Mesenchymal stem cell (in vitro differentiated cells and primary cell): ENCODE results near the gene ADAMTS13.
A peak's percentile ranks its signal among the peaks of the same experiment; 100 is the strongest.

Experiments used
- DNase-seq: peaks from one replicate; pipeline ENCODE4 v3.0.0-alpha.2; 2013
- H2AFZ ChIP-seq: one replicate; pipeline ENCODE4 v1.6.1; 2013; ENCODE audit warnings: low read depth, mild to moderate bottlenecking, control low read depth, inconsistent platforms, low read length, moderate library complexity
- H2AK5ac ChIP-seq: 2 replicates; pipeline ENCODE4 v1.6.1; 2013; ENCODE audit warnings: low read length, moderate library complexity, mild to moderate bottlenecking, inconsistent platforms; ENCODE audit not compliant: severe bottlenecking
- H2BK120ac ChIP-seq: one replicate; pipeline ENCODE4 v1.6.1; 2013; ENCODE audit warnings: low read depth, mild to moderate bottlenecking, inconsistent platforms, low read length, moderate library complexity
- H2BK12ac ChIP-seq, 2 experiments: one replicate each; pipeline ENCODE4 v1.6.1; 2013; ENCODE audit warnings: inconsistent platforms in 2 of 2, low read length in 2 of 2, mild to moderate bottlenecking in 2 of 2, moderate library complexity in 2 of 2, control low read depth in 1 of 2
- H2BK15ac ChIP-seq: one replicate; pipeline ENCODE4 v1.6.1; 2013; ENCODE audit warnings: mild to moderate bottlenecking, low read depth, inconsistent platforms; ENCODE audit not compliant: poor library complexity, severe bottlenecking
- H2BK5ac ChIP-seq: 2 replicates; pipeline ENCODE4 v1.6.1; 2013; ENCODE audit warnings: low read depth, mild to moderate bottlenecking, low read length, control low read depth, inconsistent platforms; ENCODE audit not compliant: poor library complexity, severe bottlenecking
- H3K14ac ChIP-seq, 2 experiments: one replicate each; pipeline ENCODE4 v1.6.1; 2013; ENCODE audit warnings: inconsistent platforms in 2 of 2, low read length in 2 of 2, control low read depth in 1 of 2, mild to moderate bottlenecking in 1 of 2, moderate library complexity in 1 of 2
- H3K18ac ChIP-seq, 2 experiments: one replicate each; pipeline ENCODE4 v1.6.1; 2013; ENCODE audit warnings: inconsistent platforms in 2 of 2, low read length in 2 of 2, control low read depth in 1 of 2, low read depth in 1 of 2, mild to moderate bottlenecking in 1 of 2
- H3K23ac ChIP-seq, 2 experiments: one replicate each; pipeline ENCODE4 v1.6.1; 2013; ENCODE audit warnings: inconsistent platforms in 2 of 2, low read length in 2 of 2, mild to moderate bottlenecking in 2 of 2, moderate library complexity in 2 of 2, control low read depth in 1 of 2
- H3K27ac ChIP-seq: 2 replicates; pipeline ENCODE4 v1.5.1; 2013; ENCODE audit warnings: mild to moderate bottlenecking, moderate library complexity, low read length, control low read depth, inconsistent platforms; ENCODE audit not compliant: poor library complexity, severe bottlenecking
- H3K27me3 ChIP-seq, 2 experiments: 2 replicates each; pipeline versions ENCODE4 v1.6.1 to v1.7.0; 2013; ENCODE audit warnings: low read length in 2 of 2, mild to moderate bottlenecking in 2 of 2, moderate library complexity in 2 of 2, control low read depth in 1 of 2, inconsistent platforms in 1 of 2; ENCODE audit not compliant: control insufficient read depth in 1 of 2, insufficient read depth in 1 of 2
- H3K36me3 ChIP-seq, 2 experiments: 2 replicates each; pipeline versions ENCODE4 v1.6.1 to v1.7.0; 2013; ENCODE audit warnings: low read length in 2 of 2, control low read depth in 1 of 2, inconsistent platforms in 1 of 2, low read depth in 1 of 2, mild to moderate bottlenecking in 1 of 2; ENCODE audit not compliant: insufficient read depth in 2 of 2, control insufficient read depth in 1 of 2
- H3K4ac ChIP-seq, 2 experiments: one replicate each; pipeline ENCODE4 v1.6.1; 2013; ENCODE audit warnings: inconsistent platforms in 2 of 2, low read length in 2 of 2, mild to moderate bottlenecking in 2 of 2, moderate library complexity in 2 of 2, control low read depth in 1 of 2, low read depth in 1 of 2
- H3K4me1 ChIP-seq: 2 replicates; pipeline ENCODE4 v1.6.1; 2013; ENCODE audit warnings: low read depth, low read length, control low read depth; ENCODE audit not compliant: control insufficient read depth, insufficient read depth
- H3K4me2 ChIP-seq: 2 replicates; pipeline ENCODE4 v1.6.1; 2013; ENCODE audit warnings: low read length, mild to moderate bottlenecking, inconsistent platforms; ENCODE audit not compliant: poor library complexity, severe bottlenecking
- H3K4me3 ChIP-seq, 2 experiments: 2 replicates each; pipeline versions ENCODE4 v1.5.1 to v1.7.0; 2013; ENCODE audit warnings: low read length in 2 of 2, mild to moderate bottlenecking in 2 of 2, control low read depth in 1 of 2, low read depth in 1 of 2; ENCODE audit not compliant: insufficient read depth in 1 of 2
- H3K79me1 ChIP-seq: replicated peaks from 2 replicates; pipeline ENCODE4 v1.6.1; 2013; ENCODE audit warnings: mild to moderate bottlenecking, control low read depth, low read length, inconsistent platforms; ENCODE audit not compliant: poor library complexity, severe bottlenecking
- H3K9ac ChIP-seq: 2 replicates; pipeline ENCODE4 v1.7.0; 2013; ENCODE audit warnings: mild to moderate bottlenecking, low read length, moderate library complexity
- H3K9me3 ChIP-seq: 2 replicates; pipeline ENCODE4 v1.7.0; 2013; ENCODE audit warnings: mild to moderate bottlenecking, low read length; ENCODE audit not compliant: control insufficient read depth
- H4K8ac ChIP-seq: one replicate; pipeline ENCODE4 v1.6.1; 2013; ENCODE audit warnings: inconsistent platforms, mild to moderate bottlenecking, low read length, moderate library complexity
- H4K91ac ChIP-seq: one replicate; pipeline ENCODE4 v1.6.1; 2013; ENCODE audit warnings: mild to moderate bottlenecking, low read length, inconsistent platforms
- WGBS: methylation state at CpG from one replicate; pipeline ENCODE4 v1.1.7; 2013; ENCODE audit warnings: mixed read lengths; 5-methylcytosine and 5-hydroxymethylcytosine counted together

Gene ADAMTS13

GRCh38 chr9:133402689-133403088 is 19.5 kb upstream of the ADAMTS13 start:
- H3K9ac ChIP-seq = no peak overlapping the region
- H4K8ac ChIP-seq = no peak overlapping the region
- H3K4ac ChIP-seq = no peak overlapping the region
- no peak overlapping the region for H2AK5ac ChIP-seq
- H3K9me3 ChIP-seq = no peaks in the 10 kb centered on the region
- no peak overlapping the region for H2AFZ ChIP-seq
- H2BK120ac ChIP-seq = no peak overlapping the region
- no peak overlapping the region for H3K4me2 ChIP-seq
- H3K27me3 ChIP-seq = peaks cover 6 to 9% of the 10 kb centered on the region in 2 experiments
- peaks cover 25 to 71% of the 10 kb centered on the region in 2 experiments for H3K36me3 ChIP-seq
- H2BK15ac ChIP-seq = no peak overlapping the region
- peaks cover 7% of the 10 kb centered on the region for H3K4me1 ChIP-seq
- no peak overlapping the region for H3K23ac ChIP-seq
- no peak for DNase-seq
- H3K27ac ChIP-seq = no peak overlapping the region
- peaks cover 9% of the 10 kb centered on the region for H3K79me1 ChIP-seq
- no peak overlapping the region for H3K14ac ChIP-seq
- 94% methylated on average over 7 of the region's 7 CpGs for WGBS
- no peak overlapping the region for H4K91ac ChIP-seq
- H3K4me3 ChIP-seq = no peak overlapping the region
- no peak overlapping the region for H2BK12ac ChIP-seq
- H2BK5ac ChIP-seq = no peak overlapping the region
- H3K18ac ChIP-seq = no peak overlapping the region

GRCh38 chr9:133403766-133404453 is 18.3 kb upstream of the ADAMTS13 start:
- WGBS = 87% methylated on average over 16 of the region's 16 CpGs
- Histone ChIP-seq H2BK120ac (no peak overlapping the region), H3K4me1 (peaks cover 7% of the 10 kb centered on the region), H2AK5ac (no peak overlapping the region), H2BK12ac (no peak overlapping the region), H4K91ac (no peak overlapping the region), H2AFZ (no peak overlapping the region), H3K9ac (no peak overlapping the region), H3K4me2 (no peak overlapping the region), H3K14ac (no peak overlapping the region), H3K4me3 (no peak overlapping the region), H2BK5ac (no peak overlapping the region), H3K79me1 (peaks cover 10% of the 10 kb centered on the region), H2BK15ac (no peak overlapping the region), H3K27ac (no peak overlapping the region), H3K4ac (no peak overlapping the region), H3K36me3 (peaks cover 36 to 77% of the 10 kb centered on the region in 2 experiments), H3K27me3 (no peaks in the 10 kb centered on the region), H3K9me3 (no peaks in the 10 kb centered on the region), H3K23ac (no peak overlapping the region), H3K18ac (no peak overlapping the region), H4K8ac (no peak overlapping the region)
- peak; percentile 7 for DNase-seq

- Histone ChIP-seq H3K4ac (no peak overlapping the region), H3K23ac (no peak overlapping the region)
- WGBS = 96% methylated on average over 11 of the region's 12 CpGs
Measured at GRCh38 chr9:133404454-133405002, 17.6 kb upstream of the ADAMTS13 start.

GRCh38 chr9:133405508-133406438 is 16.4 kb upstream of the ADAMTS13 start:
- H3K4ac ChIP-seq = no peak overlapping the region
- peaks cover 18% of the 10 kb centered on the region for H3K79me1 ChIP-seq
- no peak overlapping the region for H2BK120ac ChIP-seq
- 77% methylated on average over 17 of the region's 19 CpGs for WGBS
- H2BK5ac ChIP-seq = no peak overlapping the region
- H3K4me2 ChIP-seq = no peak overlapping the region
- peak; percentile 32 for DNase-seq
- H3K36me3 ChIP-seq = peaks cover 54 to 80% of the 10 kb centered on the region in 2 experiments
- H2BK15ac ChIP-seq = no peak overlapping the region
- peak overlapping the region; percentile 51 for H3K9ac ChIP-seq
- no peaks in the 10 kb centered on the region for H3K27me3 ChIP-seq
- no peak overlapping the region for H3K4me3 ChIP-seq
- no peak overlapping the region for H2BK12ac ChIP-seq
- H2AFZ ChIP-seq = no peak overlapping the region
- no peak overlapping the region for H3K14ac ChIP-seq
- H3K27ac ChIP-seq = no peak overlapping the region
- H2AK5ac ChIP-seq = no peak overlapping the region
- H3K9me3 ChIP-seq = no peaks in the 10 kb centered on the region
- H3K4me1 ChIP-seq = peaks cover 7% of the 10 kb centered on the region
- no peak overlapping the region for H4K8ac ChIP-seq
- H3K18ac ChIP-seq = peak overlapping the region in 1 of 2 experiments; percentile 13
- no peak overlapping the region for H4K91ac ChIP-seq
- no peak overlapping the region for H3K23ac ChIP-seq

More at GRCh38 chr9:133404454-133405002, 17.6 kb upstream of the ADAMTS13 start:
- no peak overlapping the region for H3K9ac ChIP-seq
- no peak overlapping the region for H3K18ac ChIP-seq
- no peak for DNase-seq
- no peak overlapping the region for H3K4me2 ChIP-seq
- H3K27ac ChIP-seq = no peak overlapping the region
- no peaks in the 10 kb centered on the region for H3K9me3 ChIP-seq
- H3K4me3 ChIP-seq = no peak overlapping the region
- H3K27me3 ChIP-seq = no peaks in the 10 kb centered on the region
- peaks cover 10% of the 10 kb centered on the region for H3K79me1 ChIP-seq
- no peak overlapping the region for H2AFZ ChIP-seq
- H2AK5ac ChIP-seq = no peak overlapping the region
- no peak overlapping the region for H2BK120ac ChIP-seq
- peaks cover 42 to 78% of the 10 kb centered on the region in 2 experiments for H3K36me3 ChIP-seq
- H4K91ac ChIP-seq = no peak overlapping the region
- peaks cover 7% of the 10 kb centered on the region for H3K4me1 ChIP-seq
- no peak overlapping the region for H2BK15ac ChIP-seq
- no peak overlapping the region for H3K14ac ChIP-seq
- no peak overlapping the region for H2BK5ac ChIP-seq
- no peak overlapping the region for H2BK12ac ChIP-seq
- no peak overlapping the region for H4K8ac ChIP-seq
